Fibroblast of the aortic adventitia (primary cell): ENCODE data around the gene ABHD17B. TPM values are rescaled to one million over a fixed set of nuclear protein-coding genes. Genes with fewer than 3 reads are reported as not detected.
A peak's percentile ranks its signal among the peaks of the same experiment; 100 is the strongest.

Experiments
- DNase-seq: peaks from one replicate; pipeline ENCODE4 v3.0.0-alpha.2; 2010; ENCODE audit warnings: low read depth
- H3K4me3 ChIP-seq: 2 replicates; pipeline ENCODE4 v1.5.1; 2011; ENCODE audit warnings: low read depth, mild to moderate bottlenecking, control low read depth, low read length, moderate library complexity
- CTCF ChIP-seq: IDR thresholded peaks from 2 replicates; pipeline ENCODE4 v1.5.1; 2011; ENCODE audit warnings: mild to moderate bottlenecking, low read length, control low read depth, inconsistent platforms; ENCODE audit not compliant: insufficient read depth
- small RNA-seq: library from RNA; depleted of rRNA; stranded (forward); fragments of <200 nt; gene quantifications from one replicate; pipeline ENCODE3, GENCODE V24; 2012
- total RNA-seq: library from RNA; depleted of rRNA; stranded (reverse); fragments of >200 nt; gene quantifications from 2 replicates; pipeline ENCODE4 v1.2.3, GENCODE V29; 2012; ENCODE audit warnings: low replicate concordance

The ABHD17B gene
- total RNA-seq, 1 donor: 11.9 TPM

DNA sequence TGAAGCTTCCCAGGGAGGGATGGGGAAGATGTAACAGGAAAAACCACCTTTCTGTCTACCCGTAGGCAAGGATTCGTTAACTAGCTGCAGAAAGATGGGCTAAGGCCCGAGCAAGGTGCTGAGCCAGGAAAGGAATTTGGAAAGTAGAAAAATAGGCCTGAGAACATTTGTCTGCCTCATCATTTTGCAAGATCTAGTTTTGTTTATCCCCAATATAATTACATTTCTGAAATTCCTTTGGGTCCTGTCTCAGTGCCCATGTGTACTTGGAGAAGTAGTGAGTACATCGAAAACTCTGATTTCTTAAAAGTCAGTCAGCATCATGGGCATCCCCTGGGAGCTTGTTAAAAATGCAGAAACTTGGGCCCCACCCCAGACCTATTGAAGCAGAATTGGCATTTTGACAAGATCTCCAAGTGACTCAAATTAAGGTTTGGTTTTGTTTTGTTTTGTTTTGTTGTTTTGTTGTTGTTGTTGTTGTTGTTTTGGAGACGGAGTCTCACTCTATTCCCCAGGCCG, 90.5 kb downstream of the ABHD17B start:
- DNase-seq: peak; percentile 12
- no peak overlapping the region for H3K4me3 ChIP-seq
- TF ChIP-seq CTCF: no peak

DNA sequence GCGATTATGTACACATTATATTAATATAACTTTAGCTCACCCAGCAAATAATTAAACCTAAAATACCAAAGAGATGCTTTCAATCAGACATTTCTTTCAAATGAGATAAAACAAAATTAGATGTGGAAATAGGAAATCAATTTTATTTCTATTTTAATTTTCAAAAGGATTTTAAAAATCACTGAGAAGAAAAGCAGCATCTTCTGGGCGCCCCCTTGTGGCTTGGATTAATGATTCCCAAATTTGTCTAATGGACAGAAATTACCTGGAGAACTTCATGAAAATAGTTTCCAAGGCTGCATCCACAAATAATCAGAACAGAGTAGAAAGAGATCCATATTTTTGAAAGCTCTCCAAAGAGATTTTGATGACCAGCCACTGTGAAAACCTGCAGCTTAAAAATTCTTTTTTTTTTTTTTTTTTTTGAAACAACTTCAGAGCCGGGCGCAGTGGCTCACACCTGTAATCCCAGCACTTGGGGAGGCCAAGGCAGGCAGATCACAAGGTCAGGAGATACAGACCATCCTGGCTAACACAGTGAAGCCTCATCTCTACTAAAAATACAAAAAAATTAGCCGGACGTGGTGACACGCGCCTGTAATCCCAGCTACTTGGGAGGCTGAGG, 91.8 kb downstream of the ABHD17B start:
- DNase-seq: peak; percentile 61

GRCh38 chr9:71816916-71817451, 94.0 kb downstream of the ABHD17B start:
- TF ChIP-seq CTCF: no peak
- no peak for DNase-seq
- H3K4me3 ChIP-seq: no peak overlapping the region

More for the DNA sequence above, 91.8 kb downstream of the ABHD17B start:
- no peak overlapping the region for H3K4me3 ChIP-seq
- peak; percentile 79 for TF ChIP-seq CTCF

Small RNA genes lying within 50 kb of the gene (small RNA-seq; reads per million reads assigned to genes)
- not detected for gene RF00019

Other genes with a start within 250 kb of the ABHD17B start
- gene CEMIP2, start 142.7 kb downstream of the ABHD17B start, total RNA-seq: 20.4 and 27.3 TPM in 2 replicates
- gene C9orf85, start 446 bp upstream of the ABHD17B start, total RNA-seq: 14.6 and 87.3 TPM in 2 replicates
- not detected in 2 replicates for gene C9orf57, start 149.4 kb upstream of the ABHD17B start, total RNA-seq
- 0.90 TPM in 1 of 2 replicates, not detected in the other for gene GDA, start 238.2 kb upstream of the ABHD17B start, total RNA-seq